ENCODE measurements around the gene SMG6. TPM values are rescaled to one million over a fixed set of nuclear protein-coding genes. Genes with fewer than 3 reads are reported as not detected.
A peak's percentile ranks its signal among the peaks of the same experiment; 100 is the strongest.

SMG6 gene
- total RNA-seq, 1 donor from 2014 or later, result 9.2 TPM

DNA sequence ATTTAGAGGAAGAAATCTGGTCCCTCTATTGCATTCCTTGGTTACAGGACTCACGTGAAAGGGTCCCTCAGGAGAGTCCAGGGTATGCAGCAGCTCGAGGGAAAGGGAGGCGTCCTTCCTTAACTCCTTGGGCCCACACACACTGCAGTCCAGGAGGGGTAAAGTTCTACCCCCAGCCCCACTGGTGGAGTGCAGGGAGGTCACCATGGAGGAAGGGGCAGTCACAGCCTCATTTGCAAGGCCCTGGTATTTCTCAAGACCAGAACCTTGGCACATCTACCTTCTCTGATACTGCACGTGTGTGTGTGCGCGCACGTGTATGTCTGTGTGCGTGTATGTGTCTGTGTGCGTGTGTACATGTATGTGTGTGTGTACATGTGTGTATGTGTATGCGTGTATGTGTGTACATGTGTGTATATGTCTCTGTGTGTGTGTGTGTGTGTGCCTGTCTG is 237.6 kb downstream of the SMG6 start:
- H3K4me3 ChIP-seq (ENCODE audit: low read depth, low read length), result no peak overlapping the region
- no peaks in the 10 kb centered on the region for H3K27me3 ChIP-seq (ENCODE audit: control insufficient read depth, insufficient read depth, low read length)
- peaks cover 23% of the 10 kb centered on the region for H3K36me3 ChIP-seq (ENCODE audit: control insufficient read depth, insufficient read depth, low read length)
- TF ChIP-seq, protein P1, sequence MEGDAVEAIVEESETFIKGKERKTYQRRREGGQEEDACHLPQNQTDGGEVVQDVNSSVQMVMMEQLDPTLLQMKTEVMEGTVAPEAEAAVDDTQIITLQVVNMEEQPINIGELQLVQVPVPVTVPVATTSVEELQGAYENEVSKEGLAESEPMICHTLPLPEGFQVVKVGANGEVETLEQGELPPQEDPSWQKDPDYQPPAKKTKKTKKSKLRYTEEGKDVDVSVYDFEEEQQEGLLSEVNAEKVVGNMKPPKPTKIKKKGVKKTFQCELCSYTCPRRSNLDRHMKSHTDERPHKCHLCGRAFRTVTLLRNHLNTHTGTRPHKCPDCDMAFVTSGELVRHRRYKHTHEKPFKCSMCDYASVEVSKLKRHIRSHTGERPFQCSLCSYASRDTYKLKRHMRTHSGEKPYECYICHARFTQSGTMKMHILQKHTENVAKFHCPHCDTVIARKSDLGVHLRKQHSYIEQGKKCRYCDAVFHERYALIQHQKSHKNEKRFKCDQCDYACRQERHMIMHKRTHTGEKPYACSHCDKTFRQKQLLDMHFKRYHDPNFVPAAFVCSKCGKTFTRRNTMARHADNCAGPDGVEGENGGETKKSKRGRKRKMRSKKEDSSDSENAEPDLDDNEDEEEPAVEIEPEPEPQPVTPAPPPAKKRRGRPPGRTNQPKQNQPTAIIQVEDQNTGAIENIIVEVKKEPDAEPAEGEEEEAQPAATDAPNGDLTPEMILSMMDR (IDR thresholded peaks at IDR 0.05; ENCODE audit: insufficient read depth, low read length, severe bottlenecking), result no peak
- FAIRE-seq (peak; percentile 96), DNase-seq (ENCODE audit: low read depth) (no peak)

DNA sequence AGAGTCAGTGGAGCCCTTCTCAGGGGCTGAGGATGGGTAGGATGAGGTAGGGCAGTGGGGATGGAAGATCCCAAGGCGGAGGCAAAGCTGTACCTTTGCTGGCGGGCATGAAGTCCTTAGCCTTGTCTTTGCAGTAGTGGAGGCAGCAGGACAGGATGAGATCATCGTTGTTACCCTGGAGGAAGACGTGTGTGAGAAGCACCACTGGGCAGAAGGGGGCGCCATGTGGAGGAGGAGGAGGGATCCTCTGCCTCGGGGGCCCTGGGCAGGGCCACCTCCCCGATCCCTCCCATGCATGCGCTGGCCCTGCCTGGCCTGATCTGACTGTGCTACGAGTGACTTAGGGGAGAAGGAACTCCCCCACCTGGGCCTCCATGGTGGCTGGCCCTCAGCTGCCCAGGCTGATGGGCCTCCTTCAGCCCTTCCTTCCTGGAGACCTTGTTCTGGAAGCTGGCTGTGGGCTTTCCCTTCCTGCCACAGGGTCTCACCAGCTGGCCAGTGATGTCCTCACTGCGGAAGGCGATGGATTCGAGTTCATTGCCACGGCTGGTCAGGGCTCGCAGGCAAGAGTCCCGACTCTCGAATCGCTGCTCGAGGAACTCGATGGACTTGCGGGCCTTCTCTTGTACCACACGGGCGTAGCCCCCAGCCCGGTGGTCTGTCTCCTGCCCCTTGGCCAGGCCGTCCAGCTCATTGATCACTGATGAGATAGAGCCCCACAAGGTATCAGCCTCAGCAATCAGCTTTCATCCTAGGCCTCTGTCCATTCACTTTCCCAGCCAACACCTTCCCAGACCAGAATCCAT is 238.4 kb downstream of the SMG6 start:
- Histone ChIP-seq H3K4me3 (ENCODE audit: low read depth, low read length) (no peak overlapping the region), H3K27me3 (ENCODE audit: control insufficient read depth, insufficient read depth, low read length) (no peaks in the 10 kb centered on the region), H3K36me3 (ENCODE audit: control insufficient read depth, insufficient read depth, low read length) (peaks cover 24% of the 10 kb centered on the region)
- FAIRE-seq, result no peak
- peak; percentile 42 for DNase-seq (ENCODE audit: low read depth)
- TF ChIP-seq, protein P1 (IDR thresholded peaks at IDR 0.05; ENCODE audit: insufficient read depth, low read length, severe bottlenecking), result peak; percentile 55

DNA sequence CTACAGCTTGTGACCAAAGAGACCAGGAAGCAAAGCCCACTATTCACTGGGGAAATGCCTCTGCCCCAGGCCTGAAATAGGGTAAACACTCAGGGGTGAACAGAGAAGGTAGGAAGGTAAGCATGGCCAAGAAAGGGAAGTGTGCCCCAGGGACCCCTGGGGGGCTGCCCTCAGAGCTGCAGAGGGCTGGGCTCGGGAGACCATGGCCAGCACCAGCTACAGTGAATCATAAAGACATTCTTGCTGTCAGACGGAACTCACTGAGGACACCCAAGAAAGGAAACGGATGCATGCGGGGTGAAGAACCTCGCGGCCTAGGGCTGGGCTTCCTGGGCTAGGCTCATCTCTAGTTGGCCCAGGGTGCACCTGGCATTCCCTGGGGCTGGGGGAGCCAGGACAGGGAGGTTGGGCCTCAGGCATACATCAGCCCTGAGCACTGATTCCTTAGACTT is 239.0 kb downstream of the SMG6 start:
- Histone ChIP-seq H3K4me3 (ENCODE audit: low read depth, low read length) (no peak overlapping the region), H3K36me3 (ENCODE audit: control insufficient read depth, insufficient read depth, low read length) (peaks cover 23% of the 10 kb centered on the region), H3K27me3 (ENCODE audit: control insufficient read depth, insufficient read depth, low read length) (no peaks in the 10 kb centered on the region)
- FAIRE-seq (no peak), DNase-seq (ENCODE audit: low read depth) (no peak)
- TF ChIP-seq, protein P1 (IDR thresholded peaks at IDR 0.05; ENCODE audit: insufficient read depth, low read length, severe bottlenecking), result no peak

DNA sequence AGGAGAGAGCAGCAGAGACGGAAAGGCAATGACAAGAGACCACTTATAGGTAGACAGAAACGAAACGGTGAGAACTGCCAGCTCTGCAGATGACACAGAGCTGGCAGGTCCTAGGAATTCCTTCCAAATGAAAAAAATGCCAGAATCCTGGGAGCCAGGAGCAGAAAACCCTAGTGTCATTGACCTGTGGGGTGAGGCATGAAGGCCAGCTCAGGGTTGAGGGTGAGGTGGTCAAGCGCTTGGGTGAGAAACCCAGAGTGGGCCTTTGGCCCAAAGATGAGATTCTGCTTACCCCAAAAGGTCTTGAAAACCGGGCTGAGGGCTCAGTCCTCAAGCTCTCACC is 239.5 kb downstream of the SMG6 start:
- DNase-seq (ENCODE audit: low read depth) (no peak), FAIRE-seq (no peak)
- peaks cover 23% of the 10 kb centered on the region for H3K36me3 ChIP-seq (ENCODE audit: control insufficient read depth, insufficient read depth, low read length)
- no peak overlapping the region for H3K4me3 ChIP-seq (ENCODE audit: low read depth, low read length)
- TF ChIP-seq, protein P1 (IDR thresholded peaks at IDR 0.05; ENCODE audit: insufficient read depth, low read length, severe bottlenecking), result no peak
- H3K27me3 ChIP-seq (ENCODE audit: control insufficient read depth, insufficient read depth, low read length), result no peaks in the 10 kb centered on the region

DNA sequence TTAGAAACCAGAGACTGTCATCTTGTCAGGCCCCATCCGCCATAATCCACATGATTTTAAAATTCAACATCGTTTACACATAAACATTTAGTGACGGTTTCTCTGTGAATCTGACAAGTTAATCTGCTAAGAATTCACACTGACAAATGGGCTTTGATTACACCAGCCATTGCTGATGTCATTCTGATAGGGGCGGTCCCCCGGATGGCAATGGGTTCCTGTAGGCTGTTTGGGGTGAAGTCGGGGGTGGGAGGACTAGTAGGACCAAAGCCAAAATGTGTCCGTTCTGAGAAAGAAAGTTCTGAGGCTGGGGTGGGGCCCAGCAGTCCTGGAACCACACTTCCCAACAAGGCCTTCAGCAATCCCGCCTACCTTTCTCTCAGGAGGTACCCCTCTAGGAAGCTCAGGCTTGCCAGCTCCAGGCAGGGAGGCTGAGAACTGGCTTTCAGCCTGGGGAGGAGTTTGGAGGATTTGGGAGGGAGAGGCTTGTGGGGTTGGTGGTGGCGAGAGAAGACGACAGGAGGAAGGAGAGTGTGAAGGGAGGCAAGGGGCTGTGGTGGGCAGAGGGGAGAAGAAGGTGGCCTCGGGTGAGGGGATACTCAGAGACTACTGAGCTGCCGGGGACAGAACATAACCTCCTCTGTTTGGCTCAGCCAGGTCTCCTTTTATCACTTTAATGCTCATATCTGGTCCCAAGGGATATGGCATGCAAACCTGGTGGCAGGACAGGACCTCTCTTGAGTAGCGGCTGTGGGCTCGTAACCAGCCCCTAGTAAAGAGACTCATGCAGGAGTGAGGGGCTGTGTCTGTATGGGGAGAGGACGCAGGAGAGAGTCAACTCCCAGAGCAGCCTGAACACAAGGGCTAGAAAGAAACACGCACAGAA is 240.1 kb downstream of the SMG6 start:
- FAIRE-seq, result peak; percentile 55

More for the DNA sequence above, 240.1 kb downstream of the SMG6 start:
- TF ChIP-seq, protein P1 (IDR thresholded peaks at IDR 0.05; ENCODE audit: insufficient read depth, low read length, severe bottlenecking), result no peak
- H3K4me3 ChIP-seq (ENCODE audit: low read depth, low read length), result no peak overlapping the region
- H3K36me3 ChIP-seq (ENCODE audit: control insufficient read depth, insufficient read depth, low read length), result peaks cover 23% of the 10 kb centered on the region
- DNase-seq (ENCODE audit: low read depth), result no peak
- H3K27me3 ChIP-seq (ENCODE audit: control insufficient read depth, insufficient read depth, low read length), result no peaks in the 10 kb centered on the region

All from bronchial epithelial cell (primary cell).